Peyer's patch (tissue), 4 donors: Measurements from ENCODE around the gene CREB3L1.

Source experiments
- POLR2A ChIP-seq, 2 donors: fragments of 450-650 bp; IDR thresholded peaks; one replicate each; pipeline ENCODE4 v1.5.1; 2017; ENCODE audit warnings: antibody characterized with exemption in 2 of 2, mild to moderate bottlenecking in 2 of 2, moderate library complexity in 2 of 2
- TF ChIP-seq, protein P1 (sequence below), 6 experiments: fragments of 450-650 bp in 4 of 6; fragments of 200-600 bp in 2 of 6; sonication (generic) in 1 of 6; IDR thresholded peaks; one replicate each; pipeline ENCODE4 v1.5.1; 2017 to 2019; ENCODE audit warnings: antibody characterized with exemption in 6 of 6, mild to moderate bottlenecking in 3 of 6, moderate library complexity in 1 of 6

- TF ChIP-seq, protein P1, sequence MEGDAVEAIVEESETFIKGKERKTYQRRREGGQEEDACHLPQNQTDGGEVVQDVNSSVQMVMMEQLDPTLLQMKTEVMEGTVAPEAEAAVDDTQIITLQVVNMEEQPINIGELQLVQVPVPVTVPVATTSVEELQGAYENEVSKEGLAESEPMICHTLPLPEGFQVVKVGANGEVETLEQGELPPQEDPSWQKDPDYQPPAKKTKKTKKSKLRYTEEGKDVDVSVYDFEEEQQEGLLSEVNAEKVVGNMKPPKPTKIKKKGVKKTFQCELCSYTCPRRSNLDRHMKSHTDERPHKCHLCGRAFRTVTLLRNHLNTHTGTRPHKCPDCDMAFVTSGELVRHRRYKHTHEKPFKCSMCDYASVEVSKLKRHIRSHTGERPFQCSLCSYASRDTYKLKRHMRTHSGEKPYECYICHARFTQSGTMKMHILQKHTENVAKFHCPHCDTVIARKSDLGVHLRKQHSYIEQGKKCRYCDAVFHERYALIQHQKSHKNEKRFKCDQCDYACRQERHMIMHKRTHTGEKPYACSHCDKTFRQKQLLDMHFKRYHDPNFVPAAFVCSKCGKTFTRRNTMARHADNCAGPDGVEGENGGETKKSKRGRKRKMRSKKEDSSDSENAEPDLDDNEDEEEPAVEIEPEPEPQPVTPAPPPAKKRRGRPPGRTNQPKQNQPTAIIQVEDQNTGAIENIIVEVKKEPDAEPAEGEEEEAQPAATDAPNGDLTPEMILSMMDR (IDR thresholded peaks at IDR 0.05), result no peak
- no peak for TF ChIP-seq POLR2A (IDR thresholded peaks at IDR 0.05)
Measured at GRCh38 chr11:46309814-46310259, 32.4 kb downstream of the CREB3L1 start.
